DND-41 (cell line): Measurements from ENCODE around the gene PCTP.

Experiments
- ATAC-seq: fragments of 200-7000 bp; cut with Tn5 transposase; 3 replicates; pipeline ENCODE4 v1.9.1; 2021; ENCODE audit warnings: low read depth; ENCODE audit not compliant: insufficient read depth
- DNase-seq: peaks from one replicate; pipeline ENCODE4 v3.0.0-alpha.2; 2020
- H2AFZ ChIP-seq: 2 replicates; pipeline ENCODE4 v1.6.0; 2012; ENCODE audit warnings: low read depth, low read length
- H3K27ac ChIP-seq: 2 replicates; pipeline ENCODE4 v1.5.1; 2012; ENCODE audit warnings: low read length, inconsistent platforms
- H3K27me3 ChIP-seq: fragments of 200-600 bp; sonication (generic); 2 replicates; pipeline ENCODE4 v1.6.0; 2012; ENCODE audit warnings: low read length, mild to moderate bottlenecking, inconsistent platforms; ENCODE audit not compliant: insufficient read depth, poor library complexity
- H3K36me3 ChIP-seq: 2 replicates; pipeline ENCODE4 v1.5.1; 2012; ENCODE audit warnings: low read length, inconsistent platforms; ENCODE audit not compliant: insufficient read depth
- H3K4me1 ChIP-seq: 2 replicates; pipeline ENCODE4 v1.5.1; 2012; ENCODE audit warnings: mild to moderate bottlenecking, low read length; ENCODE audit not compliant: insufficient read depth
- H3K4me2 ChIP-seq: 2 replicates; pipeline ENCODE4 v1.6.0; 2012; ENCODE audit warnings: mild to moderate bottlenecking, moderate library complexity, low read length, inconsistent platforms; ENCODE audit not compliant: insufficient read depth
- H3K4me3 ChIP-seq, 2 experiments: fragments of 200-600 bp in 1 of 2; shearing (Covaris generic) in 1 of 2; 2 replicates each; pipeline ENCODE4 v1.5.1; 2012 to 2016; ENCODE audit warnings: inconsistent platforms in 2 of 2, low read length in 2 of 2, mild to moderate bottlenecking in 2 of 2, low read depth in 1 of 2, moderate library complexity in 1 of 2
- H3K79me2 ChIP-seq: 2 replicates; pipeline ENCODE4 v1.6.0; 2012; ENCODE audit warnings: low read length, inconsistent platforms; ENCODE audit not compliant: insufficient read depth
- H3K9ac ChIP-seq: 2 replicates; pipeline ENCODE4 v1.6.0; 2012; ENCODE audit warnings: low read depth, mild to moderate bottlenecking, inconsistent platforms, low read length, moderate library complexity
- H3K9me3 ChIP-seq: 2 replicates; pipeline ENCODE4 v1.5.1; 2012; ENCODE audit warnings: low read length, moderate library complexity, mild to moderate bottlenecking, inconsistent platforms; ENCODE audit not compliant: insufficient read depth, severe bottlenecking
- H4K20me1 ChIP-seq: 2 replicates; pipeline ENCODE4 v1.6.0; 2012; ENCODE audit warnings: low read length; ENCODE audit not compliant: insufficient read depth
- EZH2 ChIP-seq: IDR thresholded peaks from 3 replicates; pipeline ENCODE4 v1.6.1; 2012; ENCODE audit warnings: borderline replicate concordance, low read depth, mild to moderate bottlenecking, moderate library complexity, low read length, inconsistent platforms; ENCODE audit not compliant: severe bottlenecking
- TF ChIP-seq, protein P1 (sequence below): IDR thresholded peaks from 2 replicates; pipeline ENCODE4 v1.5.1; 2012; ENCODE audit warnings: borderline replicate concordance, low read length, moderate library complexity, mild to moderate bottlenecking; ENCODE audit not compliant: poor library complexity, severe bottlenecking; ENCODE audit errors: extremely low read depth

The PCTP gene

GRCh38 chr17:55814377-55814776 lies 63.5 kb downstream of the PCTP start:
- Histone ChIP-seq H3K79me2 (no peaks in the 10 kb centered on the region), H3K4me1 (no peaks in the 10 kb centered on the region), H2AFZ (no peak overlapping the region), H3K36me3 (no peaks in the 10 kb centered on the region), H3K4me2 (no peak overlapping the region), H3K9me3 (no peaks in the 10 kb centered on the region), H3K9ac (no peak overlapping the region), H3K27ac (no peak overlapping the region), H3K4me3 (no peak overlapping the region), H3K27me3 (no peaks in the 10 kb centered on the region), H4K20me1 (no peaks in the 10 kb centered on the region)
- DNase-seq (no peak), ATAC-seq (no peak)
- TF ChIP-seq EZH2: no peak
- TF ChIP-seq, protein P1, sequence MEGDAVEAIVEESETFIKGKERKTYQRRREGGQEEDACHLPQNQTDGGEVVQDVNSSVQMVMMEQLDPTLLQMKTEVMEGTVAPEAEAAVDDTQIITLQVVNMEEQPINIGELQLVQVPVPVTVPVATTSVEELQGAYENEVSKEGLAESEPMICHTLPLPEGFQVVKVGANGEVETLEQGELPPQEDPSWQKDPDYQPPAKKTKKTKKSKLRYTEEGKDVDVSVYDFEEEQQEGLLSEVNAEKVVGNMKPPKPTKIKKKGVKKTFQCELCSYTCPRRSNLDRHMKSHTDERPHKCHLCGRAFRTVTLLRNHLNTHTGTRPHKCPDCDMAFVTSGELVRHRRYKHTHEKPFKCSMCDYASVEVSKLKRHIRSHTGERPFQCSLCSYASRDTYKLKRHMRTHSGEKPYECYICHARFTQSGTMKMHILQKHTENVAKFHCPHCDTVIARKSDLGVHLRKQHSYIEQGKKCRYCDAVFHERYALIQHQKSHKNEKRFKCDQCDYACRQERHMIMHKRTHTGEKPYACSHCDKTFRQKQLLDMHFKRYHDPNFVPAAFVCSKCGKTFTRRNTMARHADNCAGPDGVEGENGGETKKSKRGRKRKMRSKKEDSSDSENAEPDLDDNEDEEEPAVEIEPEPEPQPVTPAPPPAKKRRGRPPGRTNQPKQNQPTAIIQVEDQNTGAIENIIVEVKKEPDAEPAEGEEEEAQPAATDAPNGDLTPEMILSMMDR: no peak

DNA sequence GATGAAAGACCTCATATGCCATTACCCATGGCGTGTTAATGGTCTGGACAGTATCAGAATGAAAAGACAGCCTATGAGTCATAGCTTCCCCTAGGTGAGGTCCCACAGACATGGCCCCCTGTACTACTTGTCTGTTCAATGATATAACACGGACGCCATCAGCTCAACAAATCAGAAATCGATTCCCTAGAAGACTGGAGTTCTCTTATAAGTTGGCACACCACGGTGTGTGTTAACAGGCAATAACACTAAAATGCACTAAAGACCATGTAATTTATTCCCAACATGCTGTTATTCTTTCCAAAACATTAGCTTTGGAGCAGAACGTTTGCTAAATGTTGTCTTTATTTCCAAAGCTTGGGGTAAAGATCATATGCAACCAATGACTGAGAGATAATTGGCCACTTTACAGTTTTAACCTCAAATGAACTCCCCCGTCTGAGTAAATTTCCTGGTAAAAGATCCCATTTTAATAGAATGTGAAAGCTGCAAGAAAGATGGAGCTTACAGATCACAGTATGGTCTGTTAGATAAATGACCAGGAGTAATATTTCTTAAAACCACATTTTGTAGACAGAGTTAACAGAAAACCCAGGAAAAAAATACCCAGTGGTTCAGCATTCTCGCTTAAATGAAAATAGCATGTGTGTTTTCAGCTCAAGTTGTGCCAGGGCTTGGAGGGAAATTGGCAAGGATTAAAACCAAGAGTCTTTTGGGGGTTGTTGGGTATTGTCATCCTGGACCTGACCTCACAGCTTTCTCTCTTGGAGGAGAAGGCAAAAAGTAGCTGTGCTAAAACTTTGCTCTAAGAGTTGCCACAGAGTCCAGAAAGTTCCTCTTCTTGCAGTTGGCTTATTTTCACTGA lies 65.9 kb downstream of the PCTP start:
- Histone ChIP-seq H3K27ac (no peak overlapping the region), H3K9me3 (peaks cover 3% of the 10 kb centered on the region), H3K79me2 (no peaks in the 10 kb centered on the region), H4K20me1 (no peaks in the 10 kb centered on the region), H3K4me2 (no peak overlapping the region), H3K36me3 (no peaks in the 10 kb centered on the region), H3K4me3 (no peak overlapping the region), H2AFZ (no peak overlapping the region), H3K4me1 (no peaks in the 10 kb centered on the region), H3K27me3 (no peaks in the 10 kb centered on the region), H3K9ac (no peak overlapping the region)
- DNase-seq (no peak), ATAC-seq (no peak)
- TF ChIP-seq EZH2: no peak
- TF ChIP-seq, protein P1: no peak

- H3K4me3 ChIP-seq: no peak overlapping the region
- DNase-seq (no peak), ATAC-seq (no peak)
- no peak overlapping the region for H3K4me2 ChIP-seq
- H3K27me3 ChIP-seq: no peaks in the 10 kb centered on the region
- no peak overlapping the region for H3K9ac ChIP-seq
- no peaks in the 10 kb centered on the region for H4K20me1 ChIP-seq
- no peaks in the 10 kb centered on the region for H3K36me3 ChIP-seq
- no peak overlapping the region for H2AFZ ChIP-seq
- TF ChIP-seq, protein P1: no peak
- TF ChIP-seq EZH2: no peak
- no peaks in the 10 kb centered on the region for H3K79me2 ChIP-seq
- H3K27ac ChIP-seq: no peak overlapping the region
- no peaks in the 10 kb centered on the region for H3K4me1 ChIP-seq
- H3K9me3 ChIP-seq: peaks cover 3% of the 10 kb centered on the region
Measured at GRCh38 chr17:55817397-55817709, 66.5 kb downstream of the PCTP start.

- TF ChIP-seq, protein P1: no peak
- TF ChIP-seq EZH2: no peak
- DNase-seq: no peak
- peaks cover 3% of the 10 kb centered on the region for H3K9me3 ChIP-seq
- no peak overlapping the region for H3K4me3 ChIP-seq
- H3K27me3 ChIP-seq: no peaks in the 10 kb centered on the region
- no peak overlapping the region for H3K27ac ChIP-seq
- no peak overlapping the region for H3K9ac ChIP-seq
- H2AFZ ChIP-seq: no peak overlapping the region
- no peak for ATAC-seq
- H3K36me3 ChIP-seq: no peaks in the 10 kb centered on the region
- H4K20me1 ChIP-seq: no peaks in the 10 kb centered on the region
- no peaks in the 10 kb centered on the region for H3K4me1 ChIP-seq
- H3K79me2 ChIP-seq: no peaks in the 10 kb centered on the region
- no peak overlapping the region for H3K4me2 ChIP-seq
Measured at GRCh38 chr17:55818026-55818425, 67.2 kb downstream of the PCTP start.
